Measurements from ENCODE around the gene DCUN1D3. TPM values are rescaled to one million over a fixed set of nuclear protein-coding genes. Genes with fewer than 3 reads are reported as not detected.

Gene DCUN1D3
- total and polyA plus RNA-seq, 2 donors (not counting 3 experiments of a cell fraction or from before 2014, with no cell fraction given) = 10.4 to 35.0 TPM

DNA sequence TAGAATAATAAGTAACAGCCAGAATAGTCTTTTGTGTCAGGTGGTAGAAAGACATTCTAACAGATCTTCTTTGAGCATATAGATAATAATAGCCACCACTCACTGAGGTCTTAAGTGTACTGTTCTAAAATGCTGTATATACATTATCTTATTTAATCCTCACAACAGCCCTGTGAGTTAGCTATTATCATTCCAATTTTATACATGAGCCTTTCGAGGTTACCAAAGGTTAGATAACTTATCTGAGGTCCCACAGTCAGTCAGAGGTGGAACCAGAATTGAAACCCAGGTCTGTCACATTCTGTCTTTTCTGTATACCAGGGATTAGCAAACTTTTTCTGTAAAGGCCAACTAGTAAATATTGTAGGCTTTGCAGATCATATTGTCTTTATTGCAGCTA, 70.6 kb downstream of the DCUN1D3 start:
- intact Hi-C loops (cut with micrococcal nuclease) (no loop called here), dilution Hi-C loops (cut with MboI; ENCODE audit: extremely low pct_ligation_motif_present, low sequenced_read_pairs) (no loop called here)
- CTCF ChIA-PET = no interaction called here
- no peak overlapping the region for H3K9ac ChIP-seq (replicated peaks; ENCODE audit: extremely low read depth, insufficient read depth, low read length)
- no peaks in the 10 kb centered on the region for H3K9me1 ChIP-seq (replicated peaks; ENCODE audit: control insufficient read depth, extremely low read depth, insufficient read depth, low read length)
- peaks cover 4 to 9% of the 10 kb centered on the region in 2 experiments for H3K36me3 ChIP-seq (ENCODE audit: control insufficient read depth in 2 of 2, extremely low read depth in 1 of 2, insufficient read depth in 2 of 2, low read length in 2 of 2)
- POLR2A ChIA-PET = no interaction called here
- H3K79me2 ChIP-seq (ENCODE audit: control insufficient read depth, insufficient read depth, low read length) = no peaks in the 10 kb centered on the region
- H3K27me3 ChIP-seq (ENCODE audit: control insufficient read depth in 2 of 2, insufficient read depth in 2 of 2, low read length in 2 of 2) = no peaks in the 10 kb centered on the region
- H3K4me2 ChIP-seq (ENCODE audit: insufficient read depth, low read length) = no peak overlapping the region
- no peaks in the 10 kb centered on the region for H4K20me1 ChIP-seq (replicated peaks; ENCODE audit: control insufficient read depth, extremely low read depth, insufficient read depth, low read length)
- TF ChIP-seq GATA2 (IDR thresholded peaks at IDR 0.05; ENCODE audit: insufficient read depth, insufficient read length, low read depth, low read length) (no peak), FOS (IDR thresholded peaks at IDR 0.05; ENCODE audit: borderline replicate concordance, insufficient read depth, low read length) (no peak), POLR2A (IDR thresholded peaks at IDR 0.05; ENCODE audit: low read depth, low read length) (no peak), POLR2AphosphoS5 (IDR thresholded peaks at IDR 0.05; ENCODE audit: insufficient read depth, low read depth, low read length) (no peak), MYC (IDR thresholded peaks at IDR 0.05; ENCODE audit: low read depth, low read length) (no peak), EZH2 (IDR thresholded peaks at IDR 0.05; ENCODE audit: borderline replicate concordance, low read depth, low read length, severe bottlenecking) (no peak), JUN (IDR thresholded peaks at IDR 0.05; ENCODE audit: borderline replicate concordance, insufficient read depth, insufficient read length, low read depth) (no peak)
- TF ChIP-seq, protein P1, sequence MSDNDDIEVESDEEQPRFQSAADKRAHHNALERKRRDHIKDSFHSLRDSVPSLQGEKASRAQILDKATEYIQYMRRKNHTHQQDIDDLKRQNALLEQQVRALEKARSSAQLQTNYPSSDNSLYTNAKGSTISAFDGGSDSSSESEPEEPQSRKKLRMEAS (IDR thresholded peaks at IDR 0.05; ENCODE audit: insufficient read depth, insufficient read length) = no peak
- TF ChIP-seq, protein P2, sequence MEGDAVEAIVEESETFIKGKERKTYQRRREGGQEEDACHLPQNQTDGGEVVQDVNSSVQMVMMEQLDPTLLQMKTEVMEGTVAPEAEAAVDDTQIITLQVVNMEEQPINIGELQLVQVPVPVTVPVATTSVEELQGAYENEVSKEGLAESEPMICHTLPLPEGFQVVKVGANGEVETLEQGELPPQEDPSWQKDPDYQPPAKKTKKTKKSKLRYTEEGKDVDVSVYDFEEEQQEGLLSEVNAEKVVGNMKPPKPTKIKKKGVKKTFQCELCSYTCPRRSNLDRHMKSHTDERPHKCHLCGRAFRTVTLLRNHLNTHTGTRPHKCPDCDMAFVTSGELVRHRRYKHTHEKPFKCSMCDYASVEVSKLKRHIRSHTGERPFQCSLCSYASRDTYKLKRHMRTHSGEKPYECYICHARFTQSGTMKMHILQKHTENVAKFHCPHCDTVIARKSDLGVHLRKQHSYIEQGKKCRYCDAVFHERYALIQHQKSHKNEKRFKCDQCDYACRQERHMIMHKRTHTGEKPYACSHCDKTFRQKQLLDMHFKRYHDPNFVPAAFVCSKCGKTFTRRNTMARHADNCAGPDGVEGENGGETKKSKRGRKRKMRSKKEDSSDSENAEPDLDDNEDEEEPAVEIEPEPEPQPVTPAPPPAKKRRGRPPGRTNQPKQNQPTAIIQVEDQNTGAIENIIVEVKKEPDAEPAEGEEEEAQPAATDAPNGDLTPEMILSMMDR (IDR thresholded peaks at IDR 0.05; ENCODE audit: extremely low read depth in 1 of 2, insufficient read depth in 1 of 2, low read depth in 1 of 2, low read length in 2 of 2) = no peak
- DNase-seq (ENCODE audit: low read depth, low spot score) (no peak), FAIRE-seq (no peak)
- H3K27ac ChIP-seq (ENCODE audit: insufficient read depth, low read depth, low read length) = no peak overlapping the region
- no peaks in the 10 kb centered on the region for H3K4me1 ChIP-seq (ENCODE audit: control insufficient read depth, extremely low read depth, insufficient read depth, low read length)
- no TSS peak for BruUV-seq (replicated peaks)
- H3K4me3 ChIP-seq (replicated peaks in 1 of 3; ENCODE audit: insufficient read depth in 1 of 3, low read depth in 1 of 3, low read length in 3 of 3) = no peak overlapping the region
- H3K9me3 ChIP-seq (replicated peaks; ENCODE audit: control insufficient read depth, insufficient read depth, low read length) = no peaks in the 10 kb centered on the region
- no peak overlapping the region for H2AFZ ChIP-seq (ENCODE audit: low read depth, low read length)

All from endothelial cell of umbilical vein (primary cell).